Measurements from ENCODE around the gene KCNA2. TPM values are rescaled to one million over a fixed set of nuclear protein-coding genes. Genes with fewer than 3 reads are reported as not detected.

KCNA2 gene
- total and polyA plus RNA-seq, 2 of the 4 experiments (the other 2 are of a cell fraction): not detected

- Histone ChIP-seq H3K9ac (ENCODE audit: low read depth, low read length) (no peak overlapping the region), H3K18ac (ENCODE audit: low read depth, low read length) (no peak overlapping the region; the same call in 1 of the 2 replicates), H4K8ac (ENCODE audit: low read depth in 2 of 2, low read length in 2 of 2) (no peak overlapping the region), H3K27me3 (ENCODE audit: control insufficient read depth, insufficient read depth, low read length) (peaks cover 9% of the 10 kb centered on the region; the same call in 1 of the 2 replicates), H3K4me1 (ENCODE audit: control insufficient read depth, insufficient read depth, low read length) (peaks cover 3% of the 10 kb centered on the region; the same call in 1 of the 2 replicates), H3K36me3 (ENCODE audit: control insufficient read depth, insufficient read depth, low read length) (no peaks in the 10 kb centered on the region), H3K9me3 (ENCODE audit: control insufficient read depth, insufficient read depth, low read length) (no peaks in the 10 kb centered on the region), H2BK120ac (ENCODE audit: low read depth, low read length) (no peak overlapping the region), H2BK15ac (ENCODE audit: low read depth, low read length) (0 out of 3 replicates have a peak overlapping the region, but pooled peaks have one; percentile 9), H4K91ac (ENCODE audit: insufficient read depth, low read depth, low read length) (peak overlapping the region; percentile 39; the same call in 1 of the 2 replicates), H2BK20ac (ENCODE audit: low read depth, low read length) (no peak overlapping the region), H3K4me3 (ENCODE audit: insufficient read depth, low read depth, low read length) (no peak overlapping the region), H3K9me1 (ENCODE audit: insufficient read depth, low read length) (no peaks in the 10 kb centered on the region), H3K4ac (ENCODE audit: low read depth, low read length) (no peak overlapping the region), H2AFZ (replicated peaks; ENCODE audit: low read length, poor library complexity) (no peak overlapping the region), H2AK5ac (ENCODE audit: low read depth, low read length) (peak overlapping the region; percentile 35; the same call in 1 of the 2 replicates), H3K56ac (ENCODE audit: extremely low read depth, insufficient read depth, low read length) (no peak overlapping the region), H3K4me2 (ENCODE audit: low read depth, low read length) (no peak overlapping the region), H3K27ac (ENCODE audit: insufficient read depth, low read length) (no peak overlapping the region), H4K5ac (ENCODE audit: low read depth, low read length) (no peak overlapping the region), H2BK5ac (ENCODE audit: low read depth, low read length, poor library complexity, severe bottlenecking) (no peak overlapping the region), H3K23ac (ENCODE audit: low read depth, low read length) (no peak overlapping the region), H4K20me1 (ENCODE audit: insufficient read depth, low read length) (no peaks in the 10 kb centered on the region), H2AK9ac (replicated peaks; ENCODE audit: low read depth, low read length, poor library complexity) (no peak overlapping the region), H3K14ac (replicated peaks; ENCODE audit: low read depth, low read length) (no peak overlapping the region), H3K79me1 (ENCODE audit: low read depth in 1 of 2, low read length in 2 of 2) (no peaks in the 10 kb centered on the region)
- intact Hi-C loops (cut with micrococcal nuclease): no loop called here
- no peak for DNase-seq
- in situ Hi-C loops (cut with MboI; ENCODE audit: low sequenced_read_pairs): loop anchor here (5.0 kb wide), 1 partner anchor 133 kb away; no protein-coding TSS in a partner anchor
- CTCF ChIA-PET: no interaction called here
- POLR2A ChIA-PET (ENCODE audit: unreplicated experiment): no interaction called here
- dilution Hi-C loops (cut with HindIII; ENCODE audit: low sequenced_read_pairs, unreplicated experiment): no loop called here
- TF ChIP-seq POLR2A (IDR thresholded peaks at IDR 0.05; ENCODE audit: low read depth, low read length) (no peak), CEBPB (IDR thresholded peaks at IDR 0.05; ENCODE audit: low read depth, low read length) (no peak), RFX5 (IDR thresholded peaks at IDR 0.05; ENCODE audit: low read depth, low read length) (no peak), MAFK (IDR thresholded peaks at IDR 0.05; ENCODE audit: low read depth, low read length) (no peak), BHLHE40 (IDR thresholded peaks at IDR 0.05; ENCODE audit: low read depth, low read length) (no peak), MXI1 (IDR thresholded peaks at IDR 0.05; ENCODE audit: borderline replicate concordance, low read depth, low read length) (no peak), USF2 (IDR thresholded peaks at IDR 0.05; ENCODE audit: low read depth, low read length) (no peak), ELK1 (IDR thresholded peaks at IDR 0.05; ENCODE audit: borderline replicate concordance, low read depth, low read length) (no peak), FOS (IDR thresholded peaks at IDR 0.05; ENCODE audit: low read depth, low read length) (no peak), MAZ (IDR thresholded peaks at IDR 0.05; ENCODE audit: borderline replicate concordance, low read depth, low read length) (no peak), SMC3 (IDR thresholded peaks at IDR 0.05; ENCODE audit: low read depth, low read length) (no peak), NFE2L2 (IDR thresholded peaks at IDR 0.05; ENCODE audit: low read depth, low read length) (no peak), CHD1 (IDR thresholded peaks at IDR 0.05; ENCODE audit: low read depth, low read length) (no peak)
- no TSS peak for BruUV-seq (replicated peaks)
- ATAC-seq (ENCODE audit: low read depth): no peak
- no CpG with 5 or more reads among the region's 1 CpG for WGBS, 2 experiments (ENCODE audit: extremely low coverage in 2 of 2, insufficient read length in 1 of 2)
These were observed 27.9 kb upstream of the KCNA2 start for GRCh38 chr1:110634086-110634454.

Measured in IMR-90 (cell line).